Common myeloid progenitor, CD34-positive (primary cell): ENCODE data around the gene DNAH9.
"Not testable (repeated sequence)": the region's sequence is repeated elsewhere in the genome, so short reads cannot be mapped to it uniquely, and the experiment has no call there.

Experiments
- CTCF ChIA-PET: fragments of 350-600 bp; sonication (Branson Sonifier 250); formaldehyde crosslinking; loops from one replicate; lab custom pipeline; 2021; ENCODE audit warnings: antibody characterized with exemption; lab: Charles Lee
- POLR2A ChIA-PET: fragments of 350-600 bp; sonication (Branson Sonifier 250); formaldehyde crosslinking; loops from one replicate; lab custom pipeline; 2021; ENCODE audit warnings: antibody characterized with exemption; lab: Charles Lee
- DNase-seq, 3 donors: peaks; one replicate each; pipeline versions ENCODE4 v3.0.0 to v3.0.0-alpha.2; 2013
- H3K27ac ChIP-seq, 2 experiments: 1 replicate in 1 of 2; 2 replicates in 1 of 2; pipeline ENCODE4 v1.7.0; 2013; ENCODE audit warnings: inconsistent platforms in 2 of 2, low read length in 2 of 2, mild to moderate bottlenecking in 2 of 2, low read depth in 1 of 2, moderate library complexity in 1 of 2; ENCODE audit not compliant: severe bottlenecking in 2 of 2, insufficient read depth in 1 of 2, poor library complexity in 1 of 2
- H3K27me3 ChIP-seq, 5 experiments: replicated peaks in 2 of 5; 1 replicate in 3 of 5; 2 replicates in 2 of 5; pipeline versions ENCODE4 v1.6.1 to v1.7.0; 2013; ENCODE audit warnings: low read length in 4 of 5, mild to moderate bottlenecking in 2 of 5, moderate library complexity in 2 of 5, inconsistent platforms in 1 of 5; ENCODE audit not compliant: insufficient read depth in 5 of 5, control insufficient read depth in 4 of 5
- H3K36me3 ChIP-seq, 4 experiments: 1 replicate in 2 of 4; 2 replicates in 2 of 4; pipeline versions ENCODE4 v1.6.1 to v1.7.0; 2013; ENCODE audit warnings: low read length in 3 of 4, control low read depth in 1 of 4, mild to moderate bottlenecking in 1 of 4; ENCODE audit not compliant: control insufficient read depth in 4 of 4, insufficient read depth in 4 of 4
- H3K4me1 ChIP-seq, 4 experiments: 1 replicate in 3 of 4; 2 replicates in 1 of 4; pipeline versions ENCODE4 v1.6.1 to v1.7.1; 2013; ENCODE audit warnings: low read length in 3 of 4, mild to moderate bottlenecking in 3 of 4, control low read depth in 1 of 4, inconsistent platforms in 1 of 4, moderate library complexity in 1 of 4; ENCODE audit not compliant: control insufficient read depth in 4 of 4, insufficient read depth in 4 of 4; ENCODE audit errors: control extremely low read depth in 1 of 4
- H3K4me3 ChIP-seq, 7 experiments: 1 replicate in 4 of 7; 2 replicates in 3 of 7; pipeline versions ENCODE4 v1.5.1 to v1.7.0; 2013; ENCODE audit warnings: mild to moderate bottlenecking in 7 of 7, low read length in 6 of 7, moderate library complexity in 6 of 7, inconsistent platforms in 2 of 7, low read depth in 2 of 7, control low read depth in 1 of 7; ENCODE audit not compliant: insufficient read depth in 4 of 7, control insufficient read depth in 1 of 7; ENCODE audit errors: extremely low read depth in 1 of 7
- H3K9me3 ChIP-seq, 5 experiments: 1 replicate in 4 of 5; 2 replicates in 1 of 5; pipeline versions ENCODE4 v1.6.1 to v1.7.1; 2013; ENCODE audit warnings: low read length in 4 of 5, mild to moderate bottlenecking in 2 of 5, inconsistent platforms in 1 of 5, low read depth in 1 of 5, moderate library complexity in 1 of 5; ENCODE audit not compliant: control insufficient read depth in 4 of 5, insufficient read depth in 2 of 5; ENCODE audit errors: control extremely low read depth in 1 of 5
- WGBS: methylation state at CpG from one replicate; pipeline ENCODE4 v1.1.5; 2013; ENCODE audit not compliant: insufficient coverage; 5-methylcytosine and 5-hydroxymethylcytosine counted together

DNAH9 gene

DNA sequence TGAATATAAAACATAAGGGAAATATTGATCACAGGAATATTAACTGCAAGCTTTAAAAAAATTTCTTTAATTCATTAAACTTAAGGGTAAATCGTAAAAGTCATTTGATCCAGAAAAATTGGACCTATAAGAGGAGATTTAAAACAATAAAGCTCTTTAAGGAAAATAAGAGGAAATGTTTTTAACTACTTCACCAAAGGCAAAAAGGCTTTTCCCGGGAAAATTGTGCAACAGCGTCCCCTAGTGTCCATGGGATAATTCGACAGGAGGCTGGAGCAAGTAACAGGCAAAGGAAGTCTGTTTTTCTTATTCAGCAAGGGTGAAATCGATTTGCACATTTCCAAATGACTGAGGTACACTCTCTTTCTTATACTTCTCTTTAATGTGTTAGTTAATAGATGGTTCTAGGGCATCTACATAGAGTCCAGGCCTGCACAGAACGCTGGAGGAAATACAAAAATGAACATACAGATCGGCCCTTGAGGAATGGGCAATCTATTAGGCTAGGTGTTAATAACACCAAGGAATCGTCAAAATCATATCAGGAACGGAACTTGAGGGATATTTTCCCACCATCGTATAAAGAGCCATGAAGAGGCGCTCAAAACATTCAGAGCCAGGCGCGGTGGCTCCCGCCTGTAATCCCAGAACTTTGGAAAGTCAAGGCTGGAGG, 337.6 kb downstream of the DNAH9 start:
- CTCF ChIA-PET: interaction anchor here (1.5 kb wide), 1 partner anchor 28 kb away, joined by 3 read pairs; no protein-coding TSS in a partner anchor
- no peaks in the 10 kb centered on the region for H3K27me3 ChIP-seq
- no peaks in the 10 kb centered on the region for H3K4me1 ChIP-seq
- no peaks in the 10 kb centered on the region for H3K36me3 ChIP-seq
- peak; percentile 9 to 26 (median 10) for DNase-seq
- no peak overlapping the region for H3K27ac ChIP-seq
- H3K9me3 ChIP-seq: peaks cover 0 to 2% (median 0%) of the 10 kb centered on the region in 5 experiments
- 48% methylated on average over 7 of the region's 14 CpGs for WGBS
- no peak overlapping the region for H3K4me3 ChIP-seq
- POLR2A ChIA-PET: no interaction called here

DNA sequence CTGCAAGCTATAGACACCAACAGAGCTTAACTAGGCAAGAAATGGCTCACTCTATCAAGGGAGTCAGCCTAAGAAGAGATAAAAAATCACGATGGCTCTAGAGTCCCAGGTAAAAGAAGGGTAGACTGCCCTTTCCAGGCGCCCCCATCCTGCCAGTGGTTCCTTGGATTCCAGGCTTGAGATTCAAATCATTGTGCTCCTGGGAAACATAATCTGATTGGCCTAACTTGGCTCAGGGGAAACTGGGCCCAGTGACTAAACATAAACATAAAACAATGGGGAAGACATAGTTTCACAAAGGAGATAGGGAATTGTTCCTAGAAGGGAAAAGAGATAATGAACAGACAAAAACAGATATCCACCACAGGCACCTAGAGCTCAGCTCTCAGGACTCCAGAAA, 342.6 kb downstream of the DNAH9 start:
- WGBS: 76% methylated on average over 2 of the region's 2 CpGs
- no peak for DNase-seq
- H3K4me3 ChIP-seq: no peak overlapping the region
- H3K4me1 ChIP-seq: no peaks in the 10 kb centered on the region
- no peaks in the 10 kb centered on the region for H3K36me3 ChIP-seq
- H3K27me3 ChIP-seq: no peaks in the 10 kb centered on the region
- CTCF ChIA-PET: no interaction called here
- no peak overlapping the region for H3K27ac ChIP-seq
- no peaks in the 10 kb centered on the region for H3K9me3 ChIP-seq
- POLR2A ChIA-PET: no interaction called here

DNA sequence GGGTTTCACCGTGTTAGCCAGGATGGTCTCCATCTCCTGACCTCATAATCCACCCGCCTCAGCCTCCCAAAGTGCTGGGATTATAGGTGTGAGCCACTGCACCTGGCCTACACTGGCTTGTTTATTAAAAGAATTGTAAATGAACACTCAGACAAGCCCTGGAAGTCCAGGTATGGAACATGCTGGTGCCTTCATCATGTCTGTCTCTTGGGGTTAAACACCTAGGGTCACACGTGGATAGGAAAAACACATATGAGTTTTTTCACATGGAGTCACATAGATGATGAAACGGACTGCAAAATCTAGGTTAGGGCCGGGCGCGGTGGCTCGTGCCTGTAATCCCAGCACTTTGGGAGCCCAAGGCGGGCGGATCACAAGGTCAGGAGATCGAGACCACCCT, 344.8 kb downstream of the DNAH9 start:
- H3K27me3 ChIP-seq, H3K4me1 ChIP-seq, H3K4me3 ChIP-seq, H3K36me3 ChIP-seq, DNase-seq, H3K27ac ChIP-seq, POLR2A ChIA-PET, CTCF ChIA-PET, H3K9me3 ChIP-seq: not testable (repeated sequence)
- WGBS: 94% methylated on average over 11 of the region's 11 CpGs

DNA sequence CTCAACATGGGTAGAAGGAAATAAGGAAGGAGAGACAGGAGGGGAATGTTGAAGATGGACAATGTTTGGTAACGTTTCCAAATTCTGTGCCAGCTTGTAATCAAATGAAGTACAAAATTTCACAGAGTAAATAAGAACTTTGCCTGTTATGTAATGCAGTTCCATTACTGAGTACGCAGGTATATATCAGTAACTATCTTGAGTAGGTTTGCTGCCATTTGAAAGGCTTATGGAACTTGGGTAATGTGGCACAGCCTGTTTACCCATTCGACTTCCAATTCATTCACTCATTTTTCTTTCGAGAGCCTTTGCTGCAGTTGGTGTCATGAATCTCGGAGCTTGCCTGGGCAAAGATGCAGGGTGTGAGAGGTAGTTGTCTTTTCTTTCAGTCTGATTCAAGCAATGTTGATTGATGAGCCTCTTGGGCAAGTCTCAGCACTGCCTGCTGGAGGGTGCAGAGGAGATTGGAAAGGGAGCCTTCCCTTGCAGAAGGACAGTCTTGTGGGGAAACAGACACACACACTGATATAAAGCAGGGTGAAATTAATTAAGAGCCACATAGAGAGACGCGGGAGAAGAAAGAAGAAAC, 345.6 kb downstream of the DNAH9 start:
- CTCF ChIA-PET: no interaction called here
- Histone ChIP-seq H3K36me3 (no peaks in the 10 kb centered on the region), H3K27ac (no peak overlapping the region), H3K27me3 (no peaks in the 10 kb centered on the region), H3K9me3 (no peaks in the 10 kb centered on the region), H3K4me3 (no peak overlapping the region), H3K4me1 (no peaks in the 10 kb centered on the region)
- WGBS: 91% methylated on average over 3 of the region's 7 CpGs
- DNase-seq: no peak
- POLR2A ChIA-PET: no interaction called here

DNA sequence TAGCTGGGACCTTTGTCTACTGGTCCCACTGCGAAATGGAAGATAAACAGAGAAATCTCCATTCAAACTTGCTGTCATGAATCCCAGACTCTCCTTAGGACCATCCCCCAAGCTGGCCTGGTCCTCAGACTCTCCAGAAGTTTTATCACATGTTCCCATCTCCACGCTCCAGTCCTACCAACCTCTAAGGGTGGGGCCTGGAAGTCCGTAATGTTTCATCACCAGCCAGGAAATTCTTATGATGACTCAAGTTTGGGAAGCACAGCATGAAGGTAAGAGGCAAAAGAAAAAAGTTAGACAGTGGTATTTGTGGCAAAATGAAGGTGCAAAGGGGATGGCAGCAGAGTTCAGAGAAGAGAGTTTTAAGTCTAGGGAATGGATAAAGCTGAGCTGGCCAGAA, 346.3 kb downstream of the DNAH9 start:
- WGBS: 100% methylated on average over 2 of the region's 3 CpGs
- Histone ChIP-seq H3K27ac (no peak overlapping the region), H3K27me3 (no peaks in the 10 kb centered on the region), H3K36me3 (no peaks in the 10 kb centered on the region), H3K4me3 (no peak overlapping the region), H3K9me3 (no peaks in the 10 kb centered on the region), H3K4me1 (no peaks in the 10 kb centered on the region)
- ChIA-PET POLR2A (no interaction called here), CTCF (no interaction called here)
- DNase-seq: no peak

DNA sequence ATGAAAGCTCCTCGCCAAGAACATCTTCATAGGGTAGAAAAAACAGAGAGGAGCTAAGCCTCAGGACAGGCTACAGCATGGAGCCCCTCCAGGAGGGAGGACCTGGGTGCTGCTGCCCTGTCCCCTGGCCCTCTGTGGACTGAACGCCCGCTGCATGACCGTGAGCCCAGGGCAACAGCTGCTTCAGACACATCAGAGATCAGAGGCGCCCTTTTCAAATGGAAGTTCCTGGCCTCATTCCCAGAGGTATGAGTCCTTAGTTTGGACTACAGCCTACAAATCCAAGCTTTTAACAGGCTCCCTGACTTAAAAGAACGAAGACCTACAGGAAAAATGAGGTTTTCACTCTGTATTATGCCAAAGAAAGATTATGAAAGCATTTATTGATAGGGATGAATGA, 350.5 kb downstream of the DNAH9 start:
- Histone ChIP-seq H3K27ac (no peak overlapping the region), H3K4me3 (no peak overlapping the region), H3K4me1 (no peaks in the 10 kb centered on the region), H3K27me3 (no peaks in the 10 kb centered on the region), H3K9me3 (peaks cover 0 to 8% (median 7%) of the 10 kb centered on the region in 5 experiments), H3K36me3 (no peaks in the 10 kb centered on the region)
- DNase-seq: no peak
- POLR2A ChIA-PET: no interaction called here
- 86% methylated on average over 5 of the region's 6 CpGs for WGBS
- CTCF ChIA-PET: interaction anchor here (0.7 kb wide), 1 partner anchor 986 kb away, joined by 3 read pairs; no protein-coding TSS in a partner anchor

DNA sequence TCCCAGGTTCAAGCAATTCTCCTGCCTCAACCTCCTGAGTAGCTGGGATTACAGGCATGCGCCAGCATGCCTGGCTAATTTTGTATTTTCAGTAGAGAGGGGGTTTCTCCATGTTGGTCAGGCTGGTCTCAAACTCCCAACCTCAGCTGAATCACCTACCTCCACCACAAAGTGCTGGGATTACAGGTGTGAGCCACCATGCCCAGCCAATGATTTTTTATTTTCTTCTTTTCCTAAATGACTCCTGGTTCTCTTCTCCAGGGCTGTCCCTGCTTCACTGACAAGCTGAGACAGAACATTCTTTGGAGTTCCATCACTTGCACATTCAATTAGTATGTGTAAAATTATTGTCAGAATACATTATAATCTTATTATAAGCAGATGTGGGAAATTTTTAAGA, 351.3 kb downstream of the DNAH9 start:
- no CpG with 5 or more reads among the region's 1 CpG for WGBS
- CTCF ChIA-PET: interaction anchor here (0.7 kb wide), 1 partner anchor 987 kb away, joined by 3 read pairs; no protein-coding TSS in a partner anchor
- POLR2A ChIA-PET, H3K36me3 ChIP-seq, H3K27me3 ChIP-seq, DNase-seq, H3K4me3 ChIP-seq, H3K27ac ChIP-seq, H3K4me1 ChIP-seq: not testable (repeated sequence)
- H3K9me3 ChIP-seq: peaks cover 0 to 10% (median 8%) of the 10 kb centered on the region in 5 experiments
